Measurements from ENCODE around the gene CNNM4. TPM values are rescaled to one million over a fixed set of nuclear protein-coding genes. Genes with fewer than 3 reads are reported as not detected.
"Not testable (repeated sequence)": the region's sequence is repeated elsewhere in the genome, so short reads cannot be mapped to it uniquely, and the experiment has no call there.

CNNM4 gene
- total RNA-seq, 2 experiments from 2014 or later, result 7.1 to 11.3 TPM

DNA sequence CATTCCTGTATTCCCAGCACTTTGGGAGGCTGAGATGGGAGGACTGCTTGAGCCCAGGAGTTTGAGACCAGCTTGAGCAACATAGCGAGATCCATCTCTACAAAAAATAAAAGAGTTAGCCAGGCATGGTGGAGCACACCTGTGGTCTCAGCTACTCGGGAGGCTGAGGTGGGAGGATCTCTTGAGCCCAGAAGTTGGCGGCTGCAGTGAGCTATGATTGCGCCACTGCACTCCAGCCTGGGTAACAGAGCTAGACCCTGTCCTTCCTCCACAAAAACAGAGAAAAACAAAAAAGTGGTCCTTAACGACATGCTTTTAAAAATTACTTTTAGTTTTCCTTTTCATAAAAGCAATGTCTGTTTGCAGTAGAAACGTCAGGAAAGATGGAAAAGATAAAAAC lies 35.8 kb downstream of the CNNM4 start:
- ATAC-seq; POLR2A ChIA-PET; H3K36me3 Mint-ChIP-seq (ENCODE audit: low read depth); H3K9me3 Mint-ChIP-seq (ENCODE audit: low read depth); H3K27me3 Mint-ChIP-seq; H3K4me1 Mint-ChIP-seq; H3K27ac Mint-ChIP-seq; intact Hi-C loops (cut with DNase I, micrococcal nuclease); DNase-seq; H3K4me3 Mint-ChIP-seq: not testable (repeated sequence)
- CTCF ChIA-PET, result interaction anchor here (2.6 kb wide), 1 partner anchor 34 kb away, joined by 7 read pairs; no protein-coding TSS in a partner anchor

GRCh38 chr2:96797066-96797625 lies 36.4 kb downstream of the CNNM4 start:
- H3K36me3 Mint-ChIP-seq (ENCODE audit: low read depth), result no peaks in the 10 kb centered on the region
- CTCF ChIA-PET, result interaction anchor here (0.6 to 2.6 kb wide), 2 partner anchors 34 to 186 kb away, joined by 3 to 7 read pairs; no protein-coding TSS in a partner anchor
- no peak for ATAC-seq

DNA sequence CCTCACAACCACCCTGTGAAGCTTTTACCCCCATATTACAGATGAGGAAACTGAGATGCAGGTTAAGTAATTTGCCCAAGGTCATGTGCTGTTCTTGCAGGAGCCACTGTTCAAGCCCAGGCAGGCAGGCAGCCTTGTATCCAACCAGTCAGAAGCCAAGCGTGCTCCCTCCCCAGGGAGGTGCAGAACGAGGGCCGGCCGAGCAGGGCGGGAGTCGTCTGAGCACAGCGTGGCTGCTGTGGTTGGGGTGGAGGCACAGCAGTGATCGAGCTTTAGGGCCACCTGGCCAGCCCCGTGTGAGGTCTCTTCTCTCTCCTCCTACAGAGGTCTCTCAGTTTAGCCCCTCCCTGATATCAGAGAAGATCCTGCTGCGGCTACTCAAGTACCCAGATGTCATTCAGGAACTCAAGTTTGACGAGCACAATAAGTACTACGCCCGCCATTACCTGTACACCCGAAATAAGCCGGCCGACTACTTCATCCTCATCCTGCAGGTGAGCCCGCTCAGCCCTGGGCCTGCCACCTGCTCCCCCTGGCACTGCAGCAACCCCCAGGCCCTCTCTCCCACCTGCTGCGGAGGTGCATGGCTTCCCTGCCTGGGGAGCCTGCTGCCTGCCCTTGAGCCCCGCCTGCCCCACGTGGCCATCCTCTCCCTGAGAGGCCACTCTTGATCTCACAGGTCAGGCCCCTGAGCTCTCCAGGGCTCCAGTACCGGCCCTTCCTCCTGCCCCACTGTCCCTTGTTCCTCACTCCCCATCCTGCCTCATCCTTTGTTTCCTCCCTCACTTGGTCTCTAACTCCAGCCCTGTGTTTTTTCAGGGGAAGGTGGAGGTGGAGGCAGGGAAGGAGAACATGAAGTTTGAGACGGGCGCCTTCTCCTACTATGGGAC lies 38.3 kb downstream of the CNNM4 start:
- no peaks in the 10 kb centered on the region for H3K27me3 Mint-ChIP-seq
- intact Hi-C loops (cut with DNase I, micrococcal nuclease), result no loop called here
- ATAC-seq, result no peak
- no peaks in the 10 kb centered on the region for H3K9me3 Mint-ChIP-seq (ENCODE audit: low read depth)
- DNase-seq, result no peak
- H3K27ac Mint-ChIP-seq, result no peak overlapping the region
- ChIA-PET CTCF (interaction anchor here (0.6 to 2.6 kb wide), 5 partner anchors 20 to 164 kb away, joined by 3 to 7 read pairs (median 4); no protein-coding TSS in a partner anchor), POLR2A (no interaction called here)
- no peaks in the 10 kb centered on the region for H3K36me3 Mint-ChIP-seq (ENCODE audit: low read depth)
- H3K4me3 Mint-ChIP-seq, result no peak overlapping the region
- no peaks in the 10 kb centered on the region for H3K4me1 Mint-ChIP-seq

More at GRCh38 chr2:96797066-96797625, 36.4 kb downstream of the CNNM4 start:
- POLR2A ChIA-PET, result no interaction called here
- intact Hi-C loops (cut with DNase I, micrococcal nuclease), result no loop called here
- DNase-seq, result no peak
- Mint-ChIP-seq H3K4me3 (no peak overlapping the region), H3K27me3 (no peaks in the 10 kb centered on the region), H3K27ac (no peak overlapping the region), H3K4me1 (no peaks in the 10 kb centered on the region), H3K9me3 (ENCODE audit: low read depth) (no peaks in the 10 kb centered on the region)

DNA sequence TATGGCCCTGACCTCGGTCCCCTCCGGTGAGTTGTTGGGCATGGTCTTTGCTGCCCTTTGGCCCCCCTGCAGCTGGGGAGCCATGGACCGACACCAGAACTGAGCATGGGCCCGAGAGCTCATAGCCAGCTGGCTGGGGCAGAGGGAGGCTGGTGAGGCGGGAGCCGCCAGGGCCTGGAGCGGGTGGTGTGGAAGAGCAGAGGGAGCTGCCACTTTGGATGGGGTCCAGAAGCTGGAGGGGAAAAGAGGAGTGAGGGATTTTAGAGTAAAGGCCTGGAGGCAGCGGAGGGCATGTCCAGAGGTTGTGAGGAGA lies 38.9 kb downstream of the CNNM4 start:
- ChIA-PET CTCF (interaction anchor here (0.6 to 2.4 kb wide), 8 partner anchors 15 to 211 kb away, joined by 3 to 7 read pairs (median 4); no protein-coding TSS in a partner anchor), POLR2A (interaction anchor here (1.3 kb wide), 1 partner anchor 17 kb away, joined by 5 read pairs; the partner anchor contains the start of gene CNNM3)
- Mint-ChIP-seq H3K36me3 (ENCODE audit: low read depth) (no peaks in the 10 kb centered on the region), H3K27ac (no peak overlapping the region), H3K9me3 (ENCODE audit: low read depth) (no peaks in the 10 kb centered on the region), H3K4me1 (no peaks in the 10 kb centered on the region), H3K27me3 (no peaks in the 10 kb centered on the region), H3K4me3 (no peak overlapping the region)
- intact Hi-C loops (cut with DNase I, micrococcal nuclease), result no loop called here
- no peak for ATAC-seq
- DNase-seq, result no peak

GRCh38 chr2:96800061-96801004 lies 39.6 kb downstream of the CNNM4 start:
- Mint-ChIP-seq H3K9me3 (ENCODE audit: low read depth) (no peaks in the 10 kb centered on the region), H3K36me3 (ENCODE audit: low read depth) (no peaks in the 10 kb centered on the region), H3K27ac (no peak overlapping the region), H3K4me1 (no peaks in the 10 kb centered on the region), H3K4me3 (no peak overlapping the region), H3K27me3 (no peaks in the 10 kb centered on the region)
- DNase-seq, result no peak
- ChIA-PET POLR2A (interaction anchor here (1.3 kb wide), 1 partner anchor 16 kb away, joined by 5 read pairs; the partner anchor contains the start of gene CNNM3), CTCF (interaction anchor here (0.6 to 2.4 kb wide), 16 partner anchors 10 to 210 kb away, joined by 3 to 7 read pairs (median 3); partner anchors contain the start of gene CNNM3)
- ATAC-seq, result peak; percentile 21
- intact Hi-C loops (cut with DNase I, micrococcal nuclease), result loop anchor here in 1 of 2 experiments (5.0 kb wide), 1 partner anchor 38 kb away; the partner anchor contains the start of gene CNNM4

DNA sequence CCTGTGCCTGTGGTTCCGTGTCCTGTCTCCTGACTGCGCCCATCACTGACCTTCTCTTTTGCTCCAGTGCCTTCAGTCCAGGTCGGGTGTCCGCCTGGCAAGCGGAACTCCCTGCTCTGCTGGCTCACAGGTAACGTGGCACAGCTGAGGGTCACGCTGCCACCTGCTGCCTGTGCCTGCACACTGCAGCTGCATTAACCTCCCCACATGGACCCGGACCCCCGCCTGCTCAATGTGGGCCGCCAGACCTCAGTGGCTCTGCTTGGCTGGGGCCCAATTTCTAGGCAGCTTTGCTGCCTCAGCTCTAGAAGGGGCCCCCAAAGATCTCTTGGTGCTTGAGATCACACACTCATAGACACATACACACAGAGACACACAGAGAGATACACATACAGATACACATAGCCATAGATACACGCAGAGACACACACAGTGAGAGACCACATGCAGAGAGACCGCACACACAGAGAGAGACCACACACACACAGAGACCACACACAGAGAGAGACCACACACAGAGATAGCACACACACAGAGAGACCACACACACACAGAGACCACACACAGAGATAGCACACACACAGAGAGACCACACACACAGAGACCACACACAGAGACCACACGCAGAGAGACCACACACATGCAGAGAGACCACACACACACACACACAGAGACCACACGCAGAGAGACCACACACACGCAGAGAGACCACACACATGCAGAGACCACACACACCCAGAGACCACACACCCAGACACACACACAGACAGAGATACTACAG lies 40.5 kb downstream of the CNNM4 start:
- peaks cover 2% of the 10 kb centered on the region for H3K4me1 Mint-ChIP-seq
- DNase-seq (peak; percentile 87), ATAC-seq (peak; percentile 92)
- intact Hi-C loops (cut with DNase I, micrococcal nuclease), result loop anchor here in 1 of 2 experiments (5.0 kb wide), 1 partner anchor 39 kb away; the partner anchor contains the start of gene CNNM4
- no peak overlapping the region for H3K4me3 Mint-ChIP-seq
- no peaks in the 10 kb centered on the region for H3K9me3 Mint-ChIP-seq (ENCODE audit: low read depth)
- ChIA-PET CTCF (interaction anchor here (0.6 to 2.4 kb wide), 13 partner anchors 9 to 196 kb away, joined by 3 to 7 read pairs (median 4); partner anchors contain the start of gene CNNM3), POLR2A (interaction anchor here (1.3 kb wide), 1 partner anchor 15 kb away, joined by 5 read pairs; the partner anchor contains the start of gene CNNM3)
- H3K27ac Mint-ChIP-seq, result no peak overlapping the region
- no peaks in the 10 kb centered on the region for H3K27me3 Mint-ChIP-seq
- H3K36me3 Mint-ChIP-seq (ENCODE audit: low read depth), result no peaks in the 10 kb centered on the region

- no peaks in the 10 kb centered on the region for H3K9me3 Mint-ChIP-seq (ENCODE audit: low read depth)
- peaks cover 1% of the 10 kb centered on the region for H3K36me3 Mint-ChIP-seq (ENCODE audit: low read depth)
- no peak overlapping the region for H3K4me3 Mint-ChIP-seq
- H3K27ac Mint-ChIP-seq, result no peak overlapping the region
- intact Hi-C loops (cut with DNase I, micrococcal nuclease), result loop anchor here (2.0 to 5.0 kb wide), 4 partner anchors 15 to 40 kb away; partner anchors contain the start of genes CNNM3 (in 1 of the 2) and CNNM4 (in 1 of the 2)
- DNase-seq (peak; percentile 77), ATAC-seq (peak; percentile 73)
- H3K27me3 Mint-ChIP-seq, result no peaks in the 10 kb centered on the region
- ChIA-PET CTCF (interaction anchor here (0.6 to 2.4 kb wide), 12 partner anchors 8 to 272 kb away, joined by 3 to 7 read pairs (median 4); partner anchors contain the start of gene CNNM3), POLR2A (interaction anchor here (0.6 kb wide), 1 partner anchor 13 kb away, joined by 3 read pairs; no protein-coding TSS in a partner anchor)
- H3K4me1 Mint-ChIP-seq, result peaks cover 10% of the 10 kb centered on the region
Measured at GRCh38 chr2:96801786-96802595, 41.3 kb downstream of the CNNM4 start.

GRCh38 chr2:96802721-96803120 lies 42.0 kb downstream of the CNNM4 start:
- Mint-ChIP-seq H3K36me3 (ENCODE audit: low read depth) (peaks cover 1% of the 10 kb centered on the region), H3K27me3 (no peaks in the 10 kb centered on the region), H3K4me1 (peaks cover 11% of the 10 kb centered on the region), H3K4me3 (no peak overlapping the region), H3K9me3 (ENCODE audit: low read depth) (no peaks in the 10 kb centered on the region), H3K27ac (no peak overlapping the region)
- ATAC-seq (no peak), DNase-seq (no peak)
- ChIA-PET CTCF (interaction anchor here (0.6 to 1.4 kb wide), 8 partner anchors 10 to 273 kb away, joined by 3 to 6 read pairs (median 4); partner anchors contain the start of gene CNNM3), POLR2A (interaction anchor here (0.6 kb wide), 1 partner anchor 12 kb away, joined by 3 read pairs; no protein-coding TSS in a partner anchor)
- intact Hi-C loops (cut with DNase I, micrococcal nuclease), result loop anchor here (2.0 to 5.0 kb wide), 4 partner anchors 14 to 40 kb away; partner anchors contain the start of genes CNNM3 (in 1 of the 2) and CNNM4 (in 1 of the 2)

DNA sequence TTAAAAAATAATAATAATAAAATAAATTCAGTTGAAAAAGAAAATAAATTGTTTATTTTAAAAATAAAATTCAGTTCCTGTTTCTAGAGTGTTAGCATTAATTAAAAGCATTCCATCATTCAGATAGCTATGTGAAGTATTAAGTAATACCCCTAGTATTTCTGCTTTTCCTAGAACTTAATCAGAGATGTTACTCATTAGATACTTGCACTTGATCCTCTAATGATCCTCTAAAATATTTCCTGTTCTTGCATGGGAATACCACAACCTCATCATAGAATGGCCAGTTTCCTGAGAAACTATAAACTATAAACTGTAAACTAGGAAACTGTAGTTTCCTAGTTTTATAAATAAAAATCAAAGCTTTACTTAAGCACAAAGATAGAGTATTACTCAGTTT lies 44.3 kb downstream of the CNNM4 start:
- Mint-ChIP-seq H3K36me3 (ENCODE audit: low read depth) (peaks cover 4% of the 10 kb centered on the region), H3K9me3 (ENCODE audit: low read depth) (no peaks in the 10 kb centered on the region), H3K27ac (no peak overlapping the region), H3K4me3 (no peak overlapping the region), H3K4me1 (peaks cover 13% of the 10 kb centered on the region), H3K27me3 (no peaks in the 10 kb centered on the region)
- intact Hi-C loops (cut with DNase I, micrococcal nuclease), result loop anchor here in 1 of 2 experiments (5.0 kb wide), 1 partner anchor 43 kb away; the partner anchor contains the start of gene CNNM4
- ChIA-PET POLR2A (no interaction called here), CTCF (interaction anchor here (0.7 to 1.0 kb wide), 2 partner anchors 12 to 45 kb away, joined by 3 read pairs; partner anchors contain the start of gene CNNM4)
- no peak for ATAC-seq
- no peak for DNase-seq

Measured in activated CD4-positive, alpha-beta T cell treated with anti-CD3 and anti-CD28 coated beads for 36 hours (primary cell).